ENCODE results near the gene GSG1L. TPM values are rescaled to one million over a fixed set of nuclear protein-coding genes. Genes with fewer than 3 reads are reported as not detected.

Gene GSG1L
- total RNA-seq, 1 donor from 2014 or later = not detected

DNA sequence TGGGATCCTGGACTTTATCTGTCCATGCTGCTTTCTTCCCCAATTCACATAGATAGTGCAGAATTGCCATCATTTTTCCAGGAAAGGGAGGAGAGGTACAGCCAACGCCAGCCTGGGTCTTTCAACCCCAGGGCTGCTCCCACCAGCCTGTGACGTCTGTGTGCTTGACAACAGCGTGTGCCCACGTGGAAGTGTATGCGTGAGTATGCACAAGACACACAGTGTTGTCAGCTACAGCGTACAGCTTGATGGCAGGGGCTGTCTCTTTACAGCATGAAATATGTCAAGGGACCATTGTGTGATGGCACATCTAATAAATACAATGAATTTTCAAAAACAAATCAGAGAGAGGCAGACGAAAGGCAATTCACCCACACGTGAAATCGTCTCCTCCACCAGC lies 62.3 kb downstream of the GSG1L start:
- no peak overlapping the region for H3K4me3 ChIP-seq (ENCODE audit: low read depth, low read length)
- no peak for DNase-seq (ENCODE audit: low read depth)
- TF ChIP-seq, protein P1, sequence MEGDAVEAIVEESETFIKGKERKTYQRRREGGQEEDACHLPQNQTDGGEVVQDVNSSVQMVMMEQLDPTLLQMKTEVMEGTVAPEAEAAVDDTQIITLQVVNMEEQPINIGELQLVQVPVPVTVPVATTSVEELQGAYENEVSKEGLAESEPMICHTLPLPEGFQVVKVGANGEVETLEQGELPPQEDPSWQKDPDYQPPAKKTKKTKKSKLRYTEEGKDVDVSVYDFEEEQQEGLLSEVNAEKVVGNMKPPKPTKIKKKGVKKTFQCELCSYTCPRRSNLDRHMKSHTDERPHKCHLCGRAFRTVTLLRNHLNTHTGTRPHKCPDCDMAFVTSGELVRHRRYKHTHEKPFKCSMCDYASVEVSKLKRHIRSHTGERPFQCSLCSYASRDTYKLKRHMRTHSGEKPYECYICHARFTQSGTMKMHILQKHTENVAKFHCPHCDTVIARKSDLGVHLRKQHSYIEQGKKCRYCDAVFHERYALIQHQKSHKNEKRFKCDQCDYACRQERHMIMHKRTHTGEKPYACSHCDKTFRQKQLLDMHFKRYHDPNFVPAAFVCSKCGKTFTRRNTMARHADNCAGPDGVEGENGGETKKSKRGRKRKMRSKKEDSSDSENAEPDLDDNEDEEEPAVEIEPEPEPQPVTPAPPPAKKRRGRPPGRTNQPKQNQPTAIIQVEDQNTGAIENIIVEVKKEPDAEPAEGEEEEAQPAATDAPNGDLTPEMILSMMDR (conservative IDR thresholded peaks at IDR 0.05; ENCODE audit: low read depth, low read length) = no peak

DNA sequence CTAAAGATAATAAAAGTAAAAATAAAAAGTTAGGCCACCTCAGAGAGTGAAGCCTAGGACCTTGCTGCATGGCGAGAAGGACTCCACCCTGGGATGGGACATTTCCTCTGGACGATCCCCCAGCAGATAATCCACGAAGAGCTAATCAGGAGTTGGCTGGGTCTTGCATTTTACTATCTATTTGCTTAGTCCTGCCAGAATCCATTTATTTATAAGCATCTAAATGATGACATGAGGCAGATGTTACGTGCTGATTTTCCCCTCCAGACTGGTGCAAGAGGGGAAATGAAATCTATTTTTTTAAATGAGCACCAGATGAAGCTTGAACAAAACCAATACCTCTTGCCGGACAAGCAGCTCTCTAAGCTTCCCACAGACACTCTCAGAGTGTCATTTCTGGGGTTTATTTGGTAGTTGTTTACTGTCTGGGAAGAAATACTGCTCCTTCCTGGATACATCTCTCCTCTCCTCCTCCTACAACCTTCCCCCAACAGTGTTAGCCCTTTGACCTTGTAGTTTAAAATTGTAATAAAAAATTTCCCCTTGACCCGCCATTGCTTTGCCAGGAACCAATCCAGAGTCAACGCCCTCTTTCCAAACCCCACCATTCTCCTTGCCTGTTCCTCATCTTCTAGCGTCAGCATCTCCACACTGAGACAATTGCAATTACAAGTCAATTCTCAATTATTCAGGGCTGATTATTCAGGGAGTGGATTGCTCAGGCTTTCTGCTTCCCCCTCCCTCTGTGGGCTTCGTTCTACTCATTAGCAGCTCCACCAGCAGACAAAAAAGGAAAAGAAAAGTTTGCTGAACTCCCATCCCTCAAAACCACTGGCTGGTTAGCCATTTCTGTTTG lies 63.0 kb downstream of the GSG1L start:
- TF ChIP-seq, protein P1 (conservative IDR thresholded peaks at IDR 0.05; ENCODE audit: low read depth, low read length) = no peak
- DNase-seq (ENCODE audit: low read depth) = no peak
- no peak overlapping the region for H3K4me3 ChIP-seq (ENCODE audit: low read depth, low read length)

DNA sequence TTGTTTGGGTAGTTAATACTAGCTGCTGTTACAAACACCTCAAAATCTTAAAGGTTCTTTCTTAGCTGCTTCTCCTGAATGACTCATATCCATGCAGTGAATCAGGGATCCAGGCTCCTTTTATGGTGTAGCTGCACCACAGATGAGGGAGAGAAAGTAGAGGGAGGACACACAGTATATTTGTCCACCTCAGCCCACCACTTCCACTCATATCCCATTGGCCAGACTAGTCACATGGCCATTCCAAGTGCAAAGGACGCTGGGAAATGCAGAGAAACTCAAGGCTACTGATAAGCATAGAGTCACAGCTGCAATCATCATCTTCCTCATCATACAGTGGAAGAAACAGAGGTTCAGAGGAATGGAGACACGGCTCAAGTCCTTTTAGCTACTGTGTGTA lies 63.8 kb downstream of the GSG1L start:
- TF ChIP-seq, protein P1 (conservative IDR thresholded peaks at IDR 0.05; ENCODE audit: low read depth, low read length) = no peak
- H3K4me3 ChIP-seq (ENCODE audit: low read depth, low read length) = no peak overlapping the region
- DNase-seq (ENCODE audit: low read depth) = no peak

DNA sequence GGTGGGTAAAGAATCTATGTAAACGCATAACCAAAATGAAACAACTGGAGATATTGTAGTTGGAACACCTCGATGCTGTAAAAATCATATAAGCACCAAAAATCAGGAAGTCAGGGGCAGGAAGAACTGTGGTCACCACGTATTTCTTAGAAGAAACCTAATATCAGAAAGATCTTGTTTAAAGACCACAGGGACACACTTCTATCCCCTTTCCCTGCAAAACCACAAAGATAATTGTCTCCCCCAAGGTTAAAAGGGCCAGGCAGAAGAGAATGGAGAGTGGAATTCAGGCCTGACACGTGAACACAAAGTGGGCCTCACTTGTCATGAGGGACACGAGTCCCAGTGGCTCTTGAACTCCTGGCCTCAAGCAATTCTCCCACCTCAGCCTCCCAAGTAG lies 68.1 kb downstream of the GSG1L start:
- TF ChIP-seq, protein P1 (conservative IDR thresholded peaks at IDR 0.05; ENCODE audit: low read depth, low read length) = no peak
- no peak overlapping the region for H3K4me3 ChIP-seq (ENCODE audit: low read depth, low read length)
- DNase-seq (ENCODE audit: low read depth) = no peak

DNA sequence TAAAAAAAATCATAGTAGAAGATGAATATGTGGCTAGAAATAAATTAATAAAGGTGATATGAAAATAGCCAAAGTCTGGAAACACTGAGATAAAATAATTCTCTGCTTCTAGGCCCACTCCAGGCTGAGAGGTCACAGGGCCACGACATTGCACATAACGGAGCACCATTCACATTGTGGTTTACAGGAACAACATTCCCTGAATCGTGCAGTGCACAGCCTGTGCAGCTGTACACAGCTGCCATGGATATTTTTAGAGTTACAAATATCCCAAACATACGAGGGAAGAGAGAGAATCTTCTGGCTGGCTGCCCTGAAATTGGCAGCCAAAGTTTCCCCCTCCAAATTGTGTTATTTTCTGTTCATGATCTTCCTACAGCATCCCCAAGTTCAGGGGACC lies 68.8 kb downstream of the GSG1L start:
- no peak for DNase-seq (ENCODE audit: low read depth)
- H3K4me3 ChIP-seq (ENCODE audit: low read depth, low read length) = no peak overlapping the region
- TF ChIP-seq, protein P1 (conservative IDR thresholded peaks at IDR 0.05; ENCODE audit: low read depth, low read length) = no peak

DNA sequence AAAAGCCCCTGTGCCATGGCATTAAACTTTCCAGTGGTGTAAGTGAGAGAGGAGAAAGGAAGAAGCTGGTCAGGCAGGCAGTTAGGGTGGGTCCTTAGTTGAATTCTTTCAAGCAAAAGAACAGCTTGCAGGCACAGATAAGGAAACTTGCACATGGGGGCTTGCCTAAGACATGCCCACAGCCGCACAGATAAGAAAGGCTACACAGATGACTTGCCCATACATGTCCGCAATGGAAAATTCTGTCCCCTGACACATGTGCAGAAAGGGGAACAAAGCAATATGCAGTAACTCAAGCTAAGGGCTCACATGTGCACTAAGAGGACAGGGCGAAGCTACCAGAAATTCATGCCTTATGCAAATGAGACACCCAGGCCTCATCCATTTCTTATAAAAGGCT lies 69.9 kb downstream of the GSG1L start:
- TF ChIP-seq, protein P1 (conservative IDR thresholded peaks at IDR 0.05; ENCODE audit: low read depth, low read length) = no peak
- DNase-seq (ENCODE audit: low read depth) = no peak
- H3K4me3 ChIP-seq (ENCODE audit: low read depth, low read length) = no peak overlapping the region

DNA sequence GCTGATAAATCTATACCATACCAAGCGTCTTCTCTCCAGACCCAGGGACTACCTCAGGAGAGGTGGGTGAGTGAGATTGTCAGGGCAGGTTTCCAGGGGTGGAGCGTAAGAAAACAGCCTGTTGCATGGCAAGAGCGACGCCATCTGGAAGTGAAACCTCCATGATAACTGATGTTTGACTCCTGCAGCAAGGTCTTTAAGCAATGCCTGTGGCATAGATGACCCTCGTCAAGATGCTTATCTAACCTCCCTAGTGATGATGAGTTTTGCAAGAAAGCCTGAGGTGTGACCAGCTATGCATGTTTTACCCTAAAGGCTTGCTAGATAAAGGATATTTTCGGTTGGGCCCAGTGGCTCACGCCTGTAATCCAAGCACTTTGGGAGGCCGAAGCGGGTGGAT lies 71.6 kb downstream of the GSG1L start:
- no peak for DNase-seq (ENCODE audit: low read depth)
- H3K4me3 ChIP-seq (ENCODE audit: low read depth, low read length) = no peak overlapping the region
- TF ChIP-seq, protein P1 (conservative IDR thresholded peaks at IDR 0.05; ENCODE audit: low read depth, low read length) = no peak

All from epithelial cell of proximal tubule (primary cell).